WTC11 (cell line): ENCODE data around the gene EME2. TPM values are rescaled to one million over a fixed set of nuclear protein-coding genes. Genes with fewer than 3 reads are reported as not detected.

Source experiments
- ATAC-seq: fragments of 200-7000 bp; cut with Tn5 transposase; 2 replicates; pipeline ENCODE4 v1.10.0; 2021; ENCODE audit warnings: mild to moderate bottlenecking, moderate library complexity
- CTCF ChIA-PET: fragments of 300-600 bp; sonication (Branson Sonifier 250); formaldehyde crosslinking; loops from one replicate; lab custom pipeline; 2021; ENCODE audit warnings: antibody characterized with exemption; lab: Charles Lee
- POLR2A ChIA-PET: fragments of 350-600 bp; sonication (Branson Sonifier 250); formaldehyde crosslinking; loops from one replicate; lab custom pipeline; 2021; ENCODE audit warnings: antibody characterized with exemption; lab: Charles Lee
- DNase-seq: peaks from one replicate; pipeline ENCODE4 v3.0.0; 2021; ENCODE audit warnings: low spot score
- H3K27ac Mint-ChIP-seq: 2 replicates; pipeline ENCODE4 v1.8.0; 2021; ENCODE audit warnings: mixed read lengths
- H3K27me3 Mint-ChIP-seq: 2 replicates; pipeline ENCODE4 v1.8.0; 2021; ENCODE audit warnings: low read depth, mild to moderate bottlenecking, moderate library complexity, mixed read lengths
- H3K36me3 Mint-ChIP-seq: 2 replicates; pipeline ENCODE4 v1.8.0; 2021; ENCODE audit warnings: mixed read lengths
- H3K4me1 Mint-ChIP-seq: 2 replicates; pipeline ENCODE4 v1.8.0; 2022; ENCODE audit warnings: mixed read lengths
- H3K4me3 Mint-ChIP-seq: 2 replicates; pipeline ENCODE4 v1.8.0; 2021; ENCODE audit warnings: mild to moderate bottlenecking, moderate library complexity, mixed read lengths
- H3K9me3 Mint-ChIP-seq: 2 replicates; pipeline ENCODE4 v1.8.0; 2021; ENCODE audit warnings: mixed read lengths
- CBFB ChIP-seq: sonication (generic); formaldehyde crosslinking; IDR thresholded peaks from 2 replicates; pipeline ENCODE4 v1.8.1; 2022; ENCODE audit warnings: mild to moderate bottlenecking, low read depth, missing genetic modification reagents
- CREM ChIP-seq: sonication (generic); formaldehyde crosslinking; IDR thresholded peaks from 2 replicates; pipeline ENCODE4 v1.8.1; 2022; ENCODE audit warnings: mild to moderate bottlenecking, missing genetic modification reagents, moderate library complexity
- E2F1 ChIP-seq: sonication (generic); formaldehyde crosslinking; IDR thresholded peaks from 2 replicates; pipeline ENCODE4 v1.8.0; 2022; ENCODE audit warnings: mild to moderate bottlenecking, missing genetic modification reagents
- ERG ChIP-seq: fragments of 250-450 bp; sonication (Bioruptor Pico); IDR thresholded peaks from 2 replicates; pipeline ENCODE4 v1.8.0; 2021; ENCODE audit warnings: mild to moderate bottlenecking
- ESRRA ChIP-seq: sonication (generic); formaldehyde crosslinking; IDR thresholded peaks from 2 replicates; pipeline ENCODE4 v1.8.1; 2022; ENCODE audit warnings: mild to moderate bottlenecking, missing genetic modification reagents, borderline replicate concordance
- FOXJ3 ChIP-seq: sonication (generic); formaldehyde crosslinking; IDR thresholded peaks from 2 replicates; pipeline ENCODE4 v1.9.0; 2021; ENCODE audit warnings: missing genetic modification reagents, mild to moderate bottlenecking, borderline replicate concordance
- GRHL2 ChIP-seq: fragments of 250-450 bp; sonication (Bioruptor Pico); IDR thresholded peaks from 2 replicates; pipeline ENCODE4 v1.8.0; 2022; ENCODE audit warnings: mild to moderate bottlenecking, moderate library complexity; ENCODE audit not compliant: insufficient replicate concordance, severe bottlenecking
- GTF2I ChIP-seq: fragments of 250-450 bp; sonication (Bioruptor Pico); conservative IDR thresholded peaks from 2 replicates; pipeline ENCODE4 v1.4.0; 2021; ENCODE audit warnings: mild to moderate bottlenecking
- IRF2 ChIP-seq: sonication (generic); formaldehyde crosslinking; IDR thresholded peaks from 2 replicates; pipeline ENCODE4 v1.8.0; 2022; ENCODE audit warnings: low read depth, missing genetic modification reagents, borderline replicate concordance
- MAX ChIP-seq: sonication (generic); formaldehyde crosslinking; IDR thresholded peaks from 2 replicates; pipeline ENCODE4 v1.8.0; 2022; ENCODE audit warnings: mild to moderate bottlenecking, missing genetic modification reagents
- NFE2L1 ChIP-seq: sonication (generic); formaldehyde crosslinking; IDR thresholded peaks from 2 replicates; pipeline ENCODE4 v1.8.1; 2023; ENCODE audit warnings: missing genetic modification reagents
- NR2C2 ChIP-seq: sonication (generic); formaldehyde crosslinking; IDR thresholded peaks from 2 replicates; pipeline ENCODE4 v1.8.0; 2022; ENCODE audit warnings: mild to moderate bottlenecking, missing genetic modification reagents
- OVOL2 ChIP-seq: fragments of 250-450 bp; sonication (Bioruptor Pico); IDR thresholded peaks from 2 replicates; pipeline ENCODE4 v1.9.0; 2021; ENCODE audit warnings: mild to moderate bottlenecking, borderline replicate concordance
- PRDM15 ChIP-seq: sonication (generic); formaldehyde crosslinking; IDR thresholded peaks from 2 replicates; pipeline ENCODE4 v1.8.0; 2022; ENCODE audit warnings: missing genetic modification reagents
- RORB ChIP-seq: fragments of 250-450 bp; sonication (Bioruptor Pico); IDR thresholded peaks from 2 replicates; pipeline ENCODE4 v1.9.0; 2021; ENCODE audit warnings: mild to moderate bottlenecking
- SOX15 ChIP-seq: fragments of 250-450 bp; sonication (Bioruptor Pico); IDR thresholded peaks from 2 replicates; pipeline ENCODE4 v1.9.0; 2021; ENCODE audit warnings: mild to moderate bottlenecking
- SP1 ChIP-seq: sonication (generic); formaldehyde crosslinking; conservative IDR thresholded peaks from 2 replicates; pipeline ENCODE4 v1.8.1; 2022; ENCODE audit warnings: missing genetic modification reagents
- TCF7 ChIP-seq: sonication (generic); formaldehyde crosslinking; IDR thresholded peaks from 2 replicates; pipeline ENCODE4 v1.8.0; 2022; ENCODE audit warnings: mild to moderate bottlenecking, low read depth, missing genetic modification reagents, moderate library complexity
- ZBTB21 ChIP-seq: sonication (generic); formaldehyde crosslinking; IDR thresholded peaks from 2 replicates; pipeline ENCODE4 v1.8.1; 2023; ENCODE audit warnings: mild to moderate bottlenecking, missing genetic modification reagents, borderline replicate concordance
- ZMAT4 ChIP-seq: fragments of 250-450 bp; sonication (Bioruptor Pico); IDR thresholded peaks from 2 replicates; pipeline ENCODE4 v1.9.0; 2021; ENCODE audit warnings: mild to moderate bottlenecking
- ZNF281 ChIP-seq: sonication (generic); formaldehyde crosslinking; IDR thresholded peaks from 2 replicates; pipeline ENCODE4 v1.8.0; 2023; ENCODE audit warnings: mild to moderate bottlenecking, missing genetic modification reagents
- ZNF512 ChIP-seq: sonication (generic); formaldehyde crosslinking; IDR thresholded peaks from 2 replicates; pipeline ENCODE4 v1.8.1; 2022; ENCODE audit warnings: missing genetic modification reagents, borderline replicate concordance
- ZNF671 ChIP-seq: fragments of 250-450 bp; sonication (Bioruptor Pico); IDR thresholded peaks from 2 replicates; pipeline ENCODE4 v1.8.0; 2021; ENCODE audit warnings: mild to moderate bottlenecking
- total RNA-seq: library from RNA; stranded (reverse); gene quantifications from 3 replicates; pipeline ENCODE4 v1.2.3, GENCODE V29; 2021

Gene EME2
- total RNA-seq, 1 experiment from 2014 or later: 23.2 TPM

GRCh38 chr16:1784977-1785845 lies 12.6 kb downstream of the EME2 start (continued):
- TF ChIP-seq TCF7 (CRISPR knock-in tag): no peak
- no peak for TF ChIP-seq FOXJ3 (CRISPR knock-in tag)
- no peak for TF ChIP-seq ERG (CRISPR knock-in tag)
- TF ChIP-seq RORB (CRISPR knock-in tag): no peak
- no peak for TF ChIP-seq ESRRA (CRISPR knock-in tag)
- no peak for TF ChIP-seq CREM (CRISPR knock-in tag)
- TF ChIP-seq GRHL2: no peak
- no peak for TF ChIP-seq ZBTB21 (CRISPR knock-in tag)
- TF ChIP-seq SP1 (CRISPR knock-in tag): no peak
- no peak for TF ChIP-seq E2F1 (CRISPR knock-in tag)
- no peak for TF ChIP-seq NR2C2 (CRISPR knock-in tag)
- no peak for TF ChIP-seq ZNF512 (CRISPR knock-in tag)
- TF ChIP-seq, all 79 proteins: peak for 0

- TF ChIP-seq PRDM15 (CRISPR knock-in tag) (no peak), E2F1 (CRISPR knock-in tag) (no peak), SOX15 (CRISPR knock-in tag) (no peak), ZMAT4 (no peak), GTF2I (no peak), OVOL2 (CRISPR knock-in tag) (no peak), NFE2L1 (CRISPR knock-in tag) (no peak), MAX (no peak), ZNF671 (CRISPR knock-in tag) (no peak), CBFB (CRISPR knock-in tag) (no peak), IRF2 (CRISPR knock-in tag) (no peak), ZNF281 (no peak)
- Mint-ChIP-seq H3K27me3 (no peaks in the 10 kb centered on the region), H3K36me3 (peaks cover 5% of the 10 kb centered on the region), H3K4me1 (peaks cover 7% of the 10 kb centered on the region), H3K4me3 (no peak overlapping the region), H3K27ac (no peak overlapping the region), H3K9me3 (no peaks in the 10 kb centered on the region)
- CTCF ChIA-PET: no interaction called here
- DNase-seq (no peak), ATAC-seq (no peak)
- POLR2A ChIA-PET: no interaction called here
Observed at GRCh38 chr16:1785846-1786170, 13.2 kb downstream of the EME2 start.
